Retina (tissue), 1 donor: ENCODE data around the gene PATZ1.
"Not testable (repeated sequence)": the region's sequence is repeated elsewhere in the genome, so short reads cannot be mapped to it uniquely, and the experiment has no call there.

Source experiments
- DNase-seq: peaks from one replicate; pipeline ENCODE4 v3.0.0-alpha.2; 2016

PATZ1 gene

DNA sequence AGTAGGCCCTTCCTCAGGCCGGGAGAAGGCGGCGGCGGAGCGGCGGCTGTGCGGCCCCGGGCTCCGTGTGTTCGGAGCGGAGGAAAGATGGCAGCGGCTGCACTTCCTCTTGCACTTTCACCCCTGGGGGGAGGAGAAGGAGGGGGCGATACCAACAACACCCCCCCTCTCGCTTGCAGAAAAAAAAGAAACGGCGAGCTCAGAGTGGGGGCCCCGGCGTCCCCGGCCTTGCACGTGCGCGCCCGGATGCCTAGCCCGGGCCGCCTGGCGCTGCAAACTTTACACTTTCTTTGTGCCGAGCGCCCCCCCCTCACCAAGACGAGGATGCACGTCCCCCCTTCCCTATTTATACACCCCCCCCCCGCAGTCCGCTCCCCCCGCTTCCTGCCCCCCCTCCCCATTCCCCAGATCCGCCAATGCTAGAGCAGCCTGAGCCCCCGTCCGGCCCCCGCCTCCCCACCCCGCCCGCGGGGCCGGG, at the start of gene PATZ1:
Gene PATZ1 (minus strand): TSS at position 92 of the 478 bp plus-strand sequence. CDS start 744 bp downstream, outside the sequence.
- DNase-seq: peak; percentile 86

DNA sequence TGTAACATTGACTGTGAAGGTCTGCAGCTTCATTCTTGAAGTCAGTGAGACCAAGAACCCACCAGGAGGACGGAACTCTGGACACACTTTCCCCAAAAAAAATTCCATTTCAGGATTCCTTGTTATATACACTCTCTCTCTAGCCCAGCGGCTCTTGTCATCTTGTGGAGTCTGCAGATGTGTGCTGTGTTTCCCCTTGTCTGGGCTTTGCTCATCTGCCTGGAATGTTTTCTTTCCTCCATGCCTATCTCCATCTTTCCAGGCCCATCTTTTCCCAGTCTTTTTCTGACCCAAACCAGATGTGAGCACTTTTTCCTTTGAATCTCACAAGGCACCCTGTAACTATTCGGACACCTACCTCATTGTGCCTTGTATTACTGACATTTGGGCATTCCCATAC, 48.2 kb upstream of the PATZ1 start:
- DNase-seq: no peak

DNA sequence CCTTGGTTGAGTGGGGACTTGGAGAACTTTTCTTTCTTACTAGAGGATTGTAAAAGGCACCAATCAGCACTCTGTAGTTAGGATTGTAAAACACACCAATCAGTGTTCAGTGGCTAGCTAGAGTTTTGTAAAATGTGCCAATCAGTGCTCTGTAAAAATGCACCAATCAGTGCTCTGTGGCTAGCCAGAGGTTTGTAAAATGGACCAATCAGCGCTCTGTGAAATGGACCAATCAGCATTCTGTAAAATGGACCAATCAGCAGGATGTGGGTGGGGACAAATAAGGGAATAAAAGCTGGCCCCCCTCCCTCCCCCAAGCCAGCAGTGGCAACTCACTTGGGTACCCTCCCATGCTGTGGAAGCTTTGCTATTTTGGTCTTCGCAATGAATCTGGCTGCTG, 47.7 kb upstream of the PATZ1 start:
- no peak for DNase-seq

- not testable (repeated sequence) for DNase-seq
Observed at GRCh38 chr22:31378651-31379050, 32.5 kb upstream of the PATZ1 start.

- no peak for DNase-seq
Observed at GRCh38 chr22:31378123-31378522, 32.0 kb upstream of the PATZ1 start.

DNA sequence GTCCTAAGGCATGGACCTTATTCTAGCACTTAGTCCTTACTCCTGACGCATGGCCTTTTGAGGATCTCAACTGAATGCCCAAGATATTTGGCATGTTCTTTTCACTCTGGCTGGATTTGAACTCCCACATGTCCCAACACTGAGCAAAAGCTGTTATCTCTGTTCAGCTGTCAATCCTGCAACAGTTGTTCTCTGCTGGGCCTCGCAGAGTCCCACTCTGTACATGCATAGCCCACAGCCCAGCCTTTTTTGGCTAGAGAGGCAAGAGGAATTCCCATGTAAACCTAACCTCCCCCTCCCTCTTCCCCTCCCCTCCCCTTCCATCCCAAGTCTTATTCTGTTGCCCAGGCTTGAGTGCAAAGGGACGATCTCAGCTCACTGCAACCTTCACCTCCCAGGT, 31.5 kb upstream of the PATZ1 start:
- no peak for DNase-seq

- no peak for DNase-seq
Observed at GRCh38 chr22:31367426-31367825, 21.3 kb upstream of the PATZ1 start.

GRCh38 chr22:31363885-31364465, 17.8 kb upstream of the PATZ1 start:
- DNase-seq: no peak

DNA sequence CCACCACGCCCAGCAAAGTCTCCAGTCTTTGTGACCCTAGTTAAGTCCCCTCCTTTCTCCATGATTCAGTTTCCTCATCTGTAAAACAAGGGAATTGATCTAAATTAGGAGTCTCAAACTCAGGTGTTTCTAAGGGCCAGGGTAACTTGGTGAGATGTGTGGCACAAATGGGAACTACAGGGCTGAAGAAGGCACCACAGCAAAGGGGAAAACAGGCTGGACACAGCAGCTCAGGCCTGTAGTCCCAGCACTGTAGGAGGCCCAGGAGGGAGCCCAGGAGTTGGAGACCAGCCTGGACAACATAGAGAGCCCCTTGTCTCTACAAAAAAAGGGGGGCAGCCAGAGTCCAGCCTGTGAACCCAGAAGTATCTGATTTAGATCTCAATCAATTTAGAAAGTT, 15.6 kb upstream of the PATZ1 start:
- DNase-seq: no peak

DNA sequence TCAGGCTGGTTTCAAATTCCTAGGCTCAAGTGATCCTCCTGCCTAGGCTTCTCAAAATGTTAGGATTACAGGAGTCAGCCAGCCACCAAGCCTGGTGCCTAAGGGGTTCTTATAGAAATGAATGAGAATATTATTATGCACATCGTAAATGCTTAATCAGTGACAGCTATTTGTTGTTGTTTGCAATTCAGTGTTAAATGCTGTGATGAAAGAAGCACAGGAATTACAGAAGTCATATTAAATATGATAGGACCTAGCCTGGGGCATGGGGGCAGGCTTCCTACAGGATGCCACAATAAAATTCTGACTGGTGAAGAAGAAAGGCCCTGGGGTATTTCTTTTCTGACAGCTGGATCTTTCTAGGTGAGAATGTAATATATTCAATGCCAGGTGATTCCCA, 13.9 kb upstream of the PATZ1 start:
- no peak for DNase-seq

DNA sequence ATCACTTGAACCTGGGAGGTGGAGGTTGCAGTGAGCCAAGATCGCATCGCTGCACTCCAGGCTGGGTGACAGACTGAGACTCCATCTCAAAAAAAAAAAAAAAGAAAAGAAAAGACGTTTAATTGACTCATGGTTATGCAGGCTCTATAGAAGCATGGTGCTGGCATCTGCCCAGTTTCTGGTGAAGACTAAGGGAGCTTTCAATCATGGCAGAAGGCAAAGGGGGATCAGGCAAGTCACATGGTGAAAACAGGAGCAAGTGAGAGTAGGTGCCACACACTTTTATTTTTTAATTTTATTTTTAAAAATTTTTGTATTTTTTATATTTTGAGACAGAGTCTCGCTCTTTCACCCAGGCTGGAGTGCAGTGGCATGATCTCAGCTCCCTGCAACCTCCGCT, 8.4 kb upstream of the PATZ1 start:
- DNase-seq: no peak

DNA sequence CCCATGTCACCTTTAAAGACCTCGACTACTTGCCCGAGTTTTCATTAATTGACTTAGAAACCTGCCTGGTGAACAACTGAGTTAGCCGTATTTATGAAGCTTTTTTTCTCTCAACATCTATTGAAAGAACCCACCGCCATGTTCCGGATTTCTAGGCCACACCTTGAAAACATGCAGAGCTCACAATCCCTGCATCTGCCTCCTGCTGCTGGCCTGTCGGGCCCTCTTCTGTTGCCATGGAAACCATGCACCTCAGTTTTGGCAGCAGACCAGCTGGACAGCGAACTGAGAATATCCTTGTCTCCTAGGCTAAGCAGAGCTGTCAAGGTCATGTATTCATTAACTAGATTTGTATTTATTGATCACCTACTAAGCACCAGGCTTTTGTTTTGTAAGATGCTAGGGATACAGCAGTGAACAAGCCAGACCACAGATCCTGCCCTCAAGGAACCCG, 4.3 kb upstream of the PATZ1 start:
- peak; percentile 40 for DNase-seq

GRCh38 chr22:31349960-31350359, 3.8 kb upstream of the PATZ1 start:
- no peak for DNase-seq

GRCh38 chr22:31348766-31349165, 2.6 kb upstream of the PATZ1 start:
- DNase-seq: no peak

DNA sequence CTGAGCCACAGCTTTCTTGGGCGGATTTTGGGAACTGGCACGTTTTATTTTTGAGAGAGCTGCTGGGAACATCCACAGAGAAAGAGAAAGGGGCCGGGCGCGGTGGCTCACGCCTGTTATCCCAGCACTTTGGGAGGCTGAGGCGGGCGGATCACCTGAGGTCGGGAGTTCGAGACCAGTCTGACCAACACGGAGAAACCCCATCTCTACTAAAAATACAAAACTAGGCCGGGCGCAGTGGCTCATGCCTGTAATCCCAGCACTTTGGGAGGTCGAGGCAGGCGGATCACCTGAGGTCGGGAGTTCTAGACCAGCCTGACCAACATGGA, 1.8 kb upstream of the PATZ1 start:
- DNase-seq: not testable (repeated sequence)

DNA sequence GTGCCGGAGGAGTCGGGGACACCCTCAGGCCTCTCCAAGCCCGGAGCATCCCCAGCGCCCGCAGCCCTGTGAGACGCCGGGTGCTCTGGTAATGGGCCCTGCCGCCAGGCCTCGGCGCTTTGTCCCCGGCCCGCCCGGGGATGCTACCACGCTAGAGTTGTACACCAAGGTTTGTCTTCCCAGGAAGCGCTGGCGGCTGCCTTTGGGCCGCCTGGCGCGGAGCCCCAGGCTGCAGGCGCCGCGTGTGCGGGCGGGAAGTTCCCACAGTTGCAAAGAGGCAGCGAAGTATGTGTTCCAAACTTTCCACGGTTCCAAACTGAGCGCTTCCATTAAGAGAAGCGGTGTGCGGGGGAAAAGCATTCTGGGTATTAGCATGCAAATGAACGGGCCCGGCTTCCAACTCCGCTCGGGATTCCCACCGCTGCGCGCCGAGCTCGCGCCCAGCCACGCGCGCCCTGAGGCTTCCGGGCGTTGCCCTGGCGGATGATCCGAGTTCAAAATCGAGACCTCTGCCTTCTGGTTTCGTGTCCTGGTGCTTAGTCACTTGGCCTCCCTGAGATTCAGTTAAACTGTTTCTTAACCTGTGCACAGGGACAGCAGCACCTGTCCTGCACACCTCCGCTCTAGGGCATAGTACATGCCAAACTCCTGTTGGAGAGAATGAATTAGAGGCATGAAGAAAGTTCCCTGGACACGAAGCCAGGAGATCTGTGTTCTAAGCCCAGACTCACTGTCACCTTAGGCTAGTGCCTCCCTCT, 1.3 kb upstream of the PATZ1 start:
- DNase-seq: peak; percentile 92

DNA sequence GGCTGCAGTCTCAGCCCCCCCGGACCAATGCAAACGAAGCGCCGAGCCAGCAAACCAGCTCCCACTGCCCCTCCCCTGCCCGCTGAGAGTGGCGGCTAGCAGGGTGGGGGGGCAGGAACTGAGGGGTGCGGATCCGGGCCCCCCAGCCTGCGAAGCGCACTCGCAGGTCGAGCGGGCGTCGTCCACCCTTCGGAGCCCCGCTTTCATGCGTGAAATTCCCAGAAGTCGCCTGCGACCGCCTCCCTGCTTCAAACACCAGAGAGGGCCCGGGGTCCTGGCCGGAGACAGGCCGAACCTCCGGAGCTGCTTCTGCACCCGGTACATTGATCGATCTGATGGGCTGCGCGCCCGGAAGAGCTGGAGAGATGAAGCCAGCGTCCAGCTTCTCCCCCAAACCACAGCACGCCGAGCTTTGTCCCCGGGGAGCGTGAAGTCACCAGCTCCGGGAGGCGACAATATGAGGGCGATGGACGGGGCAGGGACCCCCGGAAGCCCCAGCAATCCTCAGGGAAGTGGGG, 646 bp upstream of the PATZ1 start:
- peak; percentile 92 for DNase-seq

- peak; percentile 89 for DNase-seq
Observed at GRCh38 chr22:31345331-31346254, 553 bp downstream of the PATZ1 start.

- peak; percentile 57 for DNase-seq
Observed at GRCh38 chr22:31344578-31345330, 1.4 kb downstream of the PATZ1 start.

- no peak for DNase-seq
Observed at GRCh38 chr22:31344256-31344577, 1.9 kb downstream of the PATZ1 start.

- peak; percentile 83 for DNase-seq
Observed at GRCh38 chr22:31343235-31344191, 2.6 kb downstream of the PATZ1 start.
